ENCODE data around the gene PDE6C.

The PDE6C gene

GRCh38 chr10:93600446-93601145 is 11.7 kb upstream of the PDE6C start:
- no peak for TF ChIP-seq TAF1 (IDR thresholded peaks at IDR 0.05; ENCODE audit: borderline replicate concordance, insufficient read depth, low read length)
- TF ChIP-seq POLR2AphosphoS5 (IDR thresholded peaks at IDR 0.05; ENCODE audit: low read depth, low read length) = no peak
- TF ChIP-seq FOXP2 (optimal IDR thresholded peaks at IDR 0.05; ENCODE audit: borderline replicate concordance, extremely low read depth, extremely low read length, insufficient read depth) = no peak
- no peak for TF ChIP-seq SIN3A (IDR thresholded peaks at IDR 0.05; ENCODE audit: borderline replicate concordance, insufficient read depth, low read length)
- no peak for TF ChIP-seq REST (IDR thresholded peaks at IDR 0.05; ENCODE audit: insufficient read depth in 1 of 2, low read depth in 2 of 2, low read length in 2 of 2)

GRCh38 chr10:93601146-93601773 is 11.1 kb upstream of the PDE6C start, which contains the start of gene RBP4:
Gene RBP4, minus strand, starts transcription at chr10:93601235. Its CDS starts 207 bp downstream, at chr10:93601028.
- TF ChIP-seq FOXP2 (optimal IDR thresholded peaks at IDR 0.05; ENCODE audit: borderline replicate concordance, extremely low read depth, extremely low read length, insufficient read depth) = no peak
- no peak for TF ChIP-seq REST (IDR thresholded peaks at IDR 0.05; ENCODE audit: insufficient read depth in 1 of 2, low read depth in 2 of 2, low read length in 2 of 2)
- no peak for TF ChIP-seq SIN3A (IDR thresholded peaks at IDR 0.05; ENCODE audit: borderline replicate concordance, insufficient read depth, low read length)
- TF ChIP-seq TAF1 (IDR thresholded peaks at IDR 0.05; ENCODE audit: borderline replicate concordance, insufficient read depth, low read length) = no peak
- TF ChIP-seq POLR2AphosphoS5 (IDR thresholded peaks at IDR 0.05; ENCODE audit: low read depth, low read length) = no peak

GRCh38 chr10:93601774-93602162 is 10.6 kb upstream of the PDE6C start:
- TF ChIP-seq REST (IDR thresholded peaks at IDR 0.05; ENCODE audit: insufficient read depth in 1 of 2, low read depth in 2 of 2, low read length in 2 of 2) (no peak), SIN3A (IDR thresholded peaks at IDR 0.05; ENCODE audit: borderline replicate concordance, insufficient read depth, low read length) (no peak), POLR2AphosphoS5 (IDR thresholded peaks at IDR 0.05; ENCODE audit: low read depth, low read length) (no peak), TAF1 (IDR thresholded peaks at IDR 0.05; ENCODE audit: borderline replicate concordance, insufficient read depth, low read length) (no peak), FOXP2 (optimal IDR thresholded peaks at IDR 0.05; ENCODE audit: borderline replicate concordance, extremely low read depth, extremely low read length, insufficient read depth) (no peak)

- TF ChIP-seq FOXP2 (optimal IDR thresholded peaks at IDR 0.05; ENCODE audit: borderline replicate concordance, extremely low read depth, extremely low read length, insufficient read depth) = no peak
- no peak for TF ChIP-seq POLR2AphosphoS5 (IDR thresholded peaks at IDR 0.05; ENCODE audit: low read depth, low read length)
- TF ChIP-seq REST (IDR thresholded peaks at IDR 0.05; ENCODE audit: insufficient read depth in 1 of 2, low read depth in 2 of 2, low read length in 2 of 2) = no peak
- TF ChIP-seq TAF1 (IDR thresholded peaks at IDR 0.05; ENCODE audit: borderline replicate concordance, insufficient read depth, low read length) = no peak
- no peak for TF ChIP-seq SIN3A (IDR thresholded peaks at IDR 0.05; ENCODE audit: borderline replicate concordance, insufficient read depth, low read length)
Measured at GRCh38 chr10:93603023-93603422, 9.3 kb upstream of the PDE6C start.
